Gastroesophageal sphincter (tissue), 3 donors: Measurements from ENCODE around the gene RMND1.

Experiments
- EP300 ChIP-seq: sonication (generic); formaldehyde crosslinking; IDR thresholded peaks from one replicate; pipeline ENCODE4 v1.6.1; 2017; ENCODE audit warnings: antibody characterized with exemption, mild to moderate bottlenecking
- POLR2A ChIP-seq, 2 donors: fragments of 450-650 bp; IDR thresholded peaks; one replicate each; pipeline ENCODE4 v1.6.1; 2017; ENCODE audit warnings: antibody characterized with exemption in 2 of 2, mild to moderate bottlenecking in 2 of 2, moderate library complexity in 1 of 2
- POLR2AphosphoS5 ChIP-seq: sonication (generic); formaldehyde crosslinking; IDR thresholded peaks from one replicate; pipeline ENCODE4 v1.6.1; 2017; ENCODE audit warnings: antibody characterized with exemption
- TF ChIP-seq, protein P1 (sequence below), 4 experiments: fragments of 200-600 bp in 2 of 4; fragments of 450-650 bp in 2 of 4; sonication (generic) in 1 of 4; IDR thresholded peaks; one replicate each; pipeline ENCODE4 v1.5.1; 2017 to 2019; ENCODE audit warnings: antibody characterized with exemption in 4 of 4, mild to moderate bottlenecking in 2 of 4, moderate library complexity in 2 of 4

DNA sequence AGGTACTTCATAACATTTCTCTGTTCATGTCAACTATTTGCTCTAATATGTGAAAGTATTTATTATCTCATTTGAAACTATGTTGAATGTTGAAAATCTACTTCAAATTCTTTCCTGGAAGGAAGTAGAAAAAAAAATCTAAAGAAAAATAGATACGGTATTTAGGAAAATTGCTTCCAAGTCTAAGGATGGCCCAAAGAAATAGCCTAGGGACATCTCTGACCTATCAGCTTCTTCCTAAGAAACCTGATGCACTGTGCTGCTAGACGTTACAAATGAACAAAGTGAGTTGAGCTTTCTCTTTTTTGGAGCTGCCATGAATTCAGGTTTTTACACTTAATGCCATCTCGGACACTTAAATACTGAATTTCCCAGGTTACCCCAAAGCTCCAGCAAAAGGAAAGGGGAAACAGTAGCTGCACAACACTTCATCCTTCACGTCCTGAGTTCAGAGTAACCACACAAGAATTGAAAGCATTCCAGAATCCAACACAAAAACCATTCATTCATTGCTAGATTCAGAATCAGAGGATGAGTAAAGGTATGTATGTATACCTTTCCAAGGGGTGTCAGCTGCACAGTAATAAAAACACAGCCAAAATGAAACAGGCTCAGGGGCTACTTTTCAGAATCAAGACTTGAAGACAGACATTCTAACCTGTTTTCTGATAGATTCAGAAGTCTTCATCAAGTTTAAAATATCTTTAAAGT lies 7.9 kb downstream of the RMND1 start:
- TF ChIP-seq, protein P1, sequence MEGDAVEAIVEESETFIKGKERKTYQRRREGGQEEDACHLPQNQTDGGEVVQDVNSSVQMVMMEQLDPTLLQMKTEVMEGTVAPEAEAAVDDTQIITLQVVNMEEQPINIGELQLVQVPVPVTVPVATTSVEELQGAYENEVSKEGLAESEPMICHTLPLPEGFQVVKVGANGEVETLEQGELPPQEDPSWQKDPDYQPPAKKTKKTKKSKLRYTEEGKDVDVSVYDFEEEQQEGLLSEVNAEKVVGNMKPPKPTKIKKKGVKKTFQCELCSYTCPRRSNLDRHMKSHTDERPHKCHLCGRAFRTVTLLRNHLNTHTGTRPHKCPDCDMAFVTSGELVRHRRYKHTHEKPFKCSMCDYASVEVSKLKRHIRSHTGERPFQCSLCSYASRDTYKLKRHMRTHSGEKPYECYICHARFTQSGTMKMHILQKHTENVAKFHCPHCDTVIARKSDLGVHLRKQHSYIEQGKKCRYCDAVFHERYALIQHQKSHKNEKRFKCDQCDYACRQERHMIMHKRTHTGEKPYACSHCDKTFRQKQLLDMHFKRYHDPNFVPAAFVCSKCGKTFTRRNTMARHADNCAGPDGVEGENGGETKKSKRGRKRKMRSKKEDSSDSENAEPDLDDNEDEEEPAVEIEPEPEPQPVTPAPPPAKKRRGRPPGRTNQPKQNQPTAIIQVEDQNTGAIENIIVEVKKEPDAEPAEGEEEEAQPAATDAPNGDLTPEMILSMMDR (IDR thresholded peaks at IDR 0.05): no peak
- no peak for TF ChIP-seq POLR2A (IDR thresholded peaks at IDR 0.05)
- TF ChIP-seq POLR2AphosphoS5: no peak
- TF ChIP-seq EP300: no peak
